Activated CD4-positive, alpha-beta T cell treated with anti-CD3 and anti-CD28 coated beads, Interleukin-2, amount 50 U/mL, for 48 hours (primary cell): ENCODE measurements around the gene ROBO1.

Experiments used
- DNase-seq, 2 experiments: peaks; one replicate each; pipeline ENCODE4 v3.0.0-alpha.2; 2020

Gene ROBO1

DNA sequence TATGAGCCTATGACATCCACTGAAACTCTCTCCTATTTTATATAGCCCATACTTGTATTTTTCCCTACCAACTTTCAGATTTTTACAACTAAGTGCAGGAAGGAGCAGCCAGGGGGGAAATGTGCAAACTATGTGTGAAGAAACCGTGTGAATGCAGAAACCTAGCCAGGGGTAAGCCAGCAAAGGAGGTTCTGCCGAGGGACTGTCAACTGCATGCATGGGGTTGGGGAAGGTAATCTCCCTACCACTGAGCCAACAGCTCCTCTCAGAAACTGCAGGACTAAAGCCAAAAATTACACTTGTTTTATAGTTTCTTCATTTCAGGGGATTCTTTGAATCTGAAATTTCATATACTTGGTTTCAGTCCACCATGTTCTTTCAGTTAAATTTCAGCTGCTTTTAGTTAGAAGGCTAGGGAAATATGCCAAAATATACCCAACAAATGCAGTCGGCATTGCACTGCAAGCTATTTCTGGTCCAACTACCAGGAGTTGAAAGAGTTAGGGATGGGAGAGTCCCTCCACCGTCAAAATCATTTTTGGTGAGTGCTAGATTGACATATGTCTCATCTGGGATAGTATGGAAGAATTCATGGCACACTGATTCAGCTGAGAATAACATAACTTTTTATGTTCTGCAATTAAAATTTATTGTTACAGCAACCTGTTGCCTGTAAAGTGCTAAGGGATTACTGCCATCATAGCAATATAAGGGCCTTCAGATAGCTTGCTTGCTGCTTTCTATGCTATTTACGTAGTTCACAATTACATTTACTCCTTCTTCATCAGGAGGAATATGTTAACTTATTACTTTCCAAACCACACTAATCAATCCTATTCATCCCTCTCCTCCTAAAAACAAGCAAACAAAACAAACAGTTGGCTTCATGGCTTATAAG lies 904.2 kb downstream of the ROBO1 start:
- DNase-seq = no peak

DNA sequence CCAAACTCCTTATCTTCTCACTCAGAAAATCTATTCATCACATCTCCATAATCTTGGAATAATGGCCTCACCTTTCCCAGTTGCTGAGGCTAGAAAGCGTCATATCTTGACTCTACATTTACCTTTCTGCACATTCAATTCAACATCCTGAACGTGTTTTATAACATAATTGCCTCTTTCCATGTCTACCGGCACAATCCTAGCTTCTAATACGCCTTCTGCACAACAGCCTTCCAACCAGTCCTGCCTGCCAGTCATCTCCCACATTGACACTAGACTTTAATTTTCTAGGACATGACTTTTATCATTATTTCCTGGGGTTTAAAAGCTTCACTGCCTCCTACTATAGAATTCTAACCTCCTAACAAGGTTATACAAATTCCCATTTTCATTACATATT lies 906.6 kb downstream of the ROBO1 start:
- DNase-seq = no peak

DNA sequence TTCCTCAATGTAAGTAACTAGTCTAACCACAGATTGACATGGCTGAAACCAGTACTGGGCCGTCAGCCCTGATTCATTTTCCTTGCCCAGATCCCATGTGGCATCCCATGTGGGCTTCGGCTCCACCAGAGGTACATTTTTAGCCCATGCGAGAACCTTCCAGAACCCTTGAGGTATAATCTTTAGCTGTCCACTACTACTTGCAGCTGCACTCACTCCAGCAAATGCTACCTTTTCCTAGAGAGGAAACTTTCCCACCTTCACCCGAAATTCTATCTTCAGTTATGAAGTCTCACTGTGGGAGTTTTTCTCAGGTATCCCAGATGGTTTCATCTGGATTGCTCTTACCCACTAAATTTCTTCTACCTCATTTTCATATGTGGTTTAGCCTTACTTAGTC lies 907.2 kb downstream of the ROBO1 start:
- DNase-seq = no peak

DNA sequence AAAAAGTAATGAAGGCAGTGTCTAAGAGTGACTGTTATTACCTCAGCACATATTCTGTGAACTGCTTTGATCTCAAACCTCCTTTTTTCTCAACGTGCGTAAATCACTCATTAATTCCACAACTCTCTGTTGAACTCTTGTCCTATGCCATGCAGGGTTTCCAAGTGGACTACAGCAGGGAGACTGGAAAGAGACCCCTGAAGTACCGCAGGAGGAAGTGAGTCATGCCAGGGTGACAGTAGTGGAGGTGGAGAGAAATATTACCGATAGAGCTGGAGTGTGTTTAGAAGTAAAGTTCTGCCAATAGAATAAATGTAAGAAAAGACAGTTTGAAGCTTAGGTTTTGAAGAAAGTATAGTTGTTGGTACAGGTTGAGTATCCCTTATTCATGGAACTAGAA lies 908.9 kb downstream of the ROBO1 start:
- DNase-seq = no peak

DNA sequence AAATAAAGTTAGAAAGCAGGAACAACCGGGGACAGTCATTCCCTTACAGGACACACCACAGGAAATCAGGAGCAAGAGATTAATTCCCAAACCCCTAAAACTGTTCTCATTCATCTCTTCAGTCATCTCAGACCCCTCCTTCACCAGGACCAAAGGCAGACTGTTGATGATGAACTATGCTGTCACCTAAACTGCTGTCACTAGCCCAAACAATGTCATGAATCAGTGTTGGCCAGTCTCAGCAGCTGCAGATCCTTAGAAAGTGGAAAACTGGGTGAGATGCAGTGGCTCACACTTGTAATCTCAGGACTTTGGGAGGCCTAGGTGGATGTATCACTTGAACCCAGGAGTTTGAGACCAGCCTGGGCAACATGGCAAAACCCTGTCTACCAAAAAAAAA lies 909.6 kb downstream of the ROBO1 start:
- no peak for DNase-seq

DNA sequence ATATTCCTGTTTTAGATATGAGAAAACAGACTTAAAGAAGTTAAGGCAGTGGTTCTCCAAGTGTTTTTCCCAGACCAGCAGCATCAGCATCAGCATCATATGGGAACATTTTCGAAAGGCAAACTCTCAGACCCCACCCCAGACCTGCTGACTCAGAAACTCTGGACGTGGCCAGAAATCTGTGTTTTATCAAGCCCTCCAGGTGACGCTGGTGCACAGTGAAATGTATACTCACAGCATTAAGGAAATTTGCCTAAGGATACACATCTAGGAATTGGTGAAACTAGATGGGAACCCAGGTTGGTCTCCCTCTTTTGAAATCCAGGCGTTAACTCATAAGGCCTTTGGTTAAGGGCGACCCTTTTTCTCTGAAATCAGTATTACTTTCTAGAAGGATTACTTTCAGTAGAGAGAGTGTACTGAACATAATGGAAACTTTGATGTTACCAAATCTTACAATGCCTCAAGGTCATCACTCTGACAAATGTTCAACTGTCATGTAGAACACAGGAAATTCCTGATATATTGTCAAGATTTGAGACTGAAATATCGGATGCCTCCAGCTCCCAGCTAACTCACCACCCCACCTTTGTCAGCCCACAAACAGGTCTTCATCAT lies 910.2 kb downstream of the ROBO1 start:
- no peak for DNase-seq

DNA sequence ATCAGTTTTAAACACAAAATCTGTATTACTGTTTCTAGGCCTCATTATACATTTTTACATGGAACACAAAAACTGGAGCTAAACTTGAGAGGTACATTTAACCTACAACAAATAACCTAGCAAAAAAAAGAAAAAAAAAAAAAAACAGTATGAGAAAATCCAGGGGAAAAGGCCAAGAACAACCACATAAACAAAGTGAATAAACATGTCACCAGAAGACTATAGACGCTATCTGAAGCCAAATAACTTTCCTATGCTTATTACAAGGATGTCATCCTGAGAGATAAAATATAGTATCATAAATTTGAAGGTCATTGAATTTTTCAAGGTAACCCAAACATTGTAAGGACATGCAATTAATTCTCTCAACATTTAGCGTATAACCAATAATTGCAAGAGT lies 911.6 kb downstream of the ROBO1 start:
- DNase-seq = no peak

DNA sequence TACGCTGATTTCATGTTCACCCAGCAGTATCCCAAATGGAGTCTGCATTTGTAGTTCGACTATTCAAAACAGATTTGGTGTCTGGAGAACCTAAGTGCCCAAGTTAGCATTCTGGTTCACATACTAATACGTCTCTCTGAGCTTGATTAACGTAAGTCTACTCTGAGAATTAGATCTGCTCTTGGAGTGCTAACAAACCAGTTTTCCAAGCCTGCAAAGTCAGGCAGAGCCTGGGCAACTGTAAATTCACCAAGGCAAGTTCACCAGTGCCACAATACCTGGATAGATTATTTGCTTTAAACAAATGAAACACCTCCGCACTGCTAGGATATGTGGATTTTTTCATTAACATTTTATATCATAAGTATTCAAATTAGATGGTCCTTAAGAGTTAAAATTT lies 912.6 kb downstream of the ROBO1 start:
- DNase-seq = no peak

DNA sequence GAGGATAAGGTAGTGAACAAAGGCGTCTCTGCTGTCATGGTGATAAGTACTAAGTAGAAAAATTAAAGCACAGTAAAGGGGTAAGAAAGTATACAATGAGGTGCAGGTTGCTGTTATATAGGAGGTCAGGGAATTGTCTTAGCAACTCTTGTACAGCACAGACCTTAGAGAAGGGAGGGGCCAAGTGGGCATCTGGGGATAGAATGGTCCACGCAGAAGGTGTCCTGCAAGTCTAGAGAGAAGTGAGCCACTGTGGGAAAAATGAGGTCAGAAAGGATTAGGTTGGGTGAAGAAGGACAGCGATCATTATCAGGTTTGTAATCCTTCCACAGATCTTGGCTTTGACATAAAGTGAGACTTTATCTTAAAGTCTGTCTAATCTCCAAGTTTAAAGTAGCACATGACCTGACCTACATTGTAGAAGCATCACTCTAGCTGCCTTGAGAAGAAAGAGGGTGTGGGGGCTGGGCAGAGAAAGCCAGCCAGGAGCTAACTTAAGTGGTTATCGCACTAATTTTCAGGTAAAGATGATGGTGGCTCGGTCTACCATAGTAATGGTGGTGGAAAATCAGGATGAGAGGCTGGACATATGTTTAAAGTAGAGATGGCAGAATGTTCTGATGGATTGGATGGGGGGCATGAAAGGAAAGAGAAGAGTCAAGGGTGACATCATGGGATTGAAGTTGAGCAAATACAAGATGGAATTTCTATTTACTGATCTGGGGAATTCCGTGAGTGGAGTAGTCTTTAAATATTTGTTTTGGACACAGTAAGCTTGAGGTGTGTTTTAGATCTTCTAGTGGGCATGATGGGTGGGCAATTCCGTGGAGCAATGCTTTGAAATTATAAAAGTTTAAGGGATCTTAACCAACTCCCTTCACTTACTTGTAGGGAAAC lies 919.2 kb downstream of the ROBO1 start:
- DNase-seq = no peak

DNA sequence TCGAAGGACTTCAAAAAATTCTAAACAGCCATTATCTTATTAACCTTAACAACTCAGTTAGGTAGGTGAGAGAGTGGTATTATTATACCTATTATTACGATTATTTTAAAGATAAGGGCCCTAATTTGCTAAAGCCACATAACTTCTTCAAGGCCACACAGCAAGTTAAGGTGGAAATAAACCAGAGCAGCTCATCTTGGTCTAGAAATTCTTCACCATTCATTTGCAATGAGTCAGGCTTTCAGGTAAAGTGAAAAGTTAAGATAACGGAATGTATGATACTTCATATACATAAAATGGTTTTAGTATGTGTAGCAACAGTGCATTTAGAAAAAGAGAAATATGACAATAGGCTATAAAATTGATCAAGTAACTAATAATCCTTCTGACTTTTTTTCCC lies 920.2 kb downstream of the ROBO1 start:
- no peak for DNase-seq

DNA sequence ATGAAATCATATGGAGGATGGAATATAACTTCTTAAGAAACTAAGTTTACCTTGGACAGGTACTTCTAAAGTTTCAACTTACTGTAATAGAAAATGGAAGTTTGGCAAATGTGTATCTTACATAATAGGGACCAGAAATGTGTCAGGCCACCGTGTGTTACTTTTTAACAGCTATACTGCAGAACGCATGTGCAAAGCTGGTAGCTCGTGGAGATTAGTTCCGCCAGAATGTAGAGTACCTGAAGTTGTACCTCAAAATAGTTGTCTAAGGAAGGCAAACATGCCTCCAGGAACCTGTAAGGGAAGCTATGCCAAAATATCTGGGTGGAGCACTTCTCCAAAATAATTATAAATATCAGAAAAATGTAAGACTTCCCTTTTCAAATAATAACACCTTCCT lies 920.6 kb downstream of the ROBO1 start:
- no peak for DNase-seq

DNA sequence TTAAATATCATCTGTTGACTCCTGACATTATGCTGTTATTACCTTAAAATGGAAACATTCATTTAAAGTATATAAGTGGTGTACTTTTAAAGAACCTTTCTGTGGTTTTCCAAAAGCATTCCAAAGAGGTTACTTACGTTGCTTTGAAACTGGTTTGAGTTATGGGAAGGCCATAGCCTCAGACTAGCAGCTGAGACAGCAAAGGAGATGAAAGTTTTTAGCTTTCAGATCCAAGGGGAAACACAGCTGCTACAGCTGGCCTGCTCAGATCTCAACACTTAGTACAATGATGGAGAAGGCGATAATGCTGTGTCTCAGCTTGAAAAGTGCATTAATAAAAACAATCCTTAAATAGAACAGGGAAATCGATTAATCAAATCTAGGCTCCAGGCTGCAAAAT lies 921.1 kb downstream of the ROBO1 start:
- no peak for DNase-seq

DNA sequence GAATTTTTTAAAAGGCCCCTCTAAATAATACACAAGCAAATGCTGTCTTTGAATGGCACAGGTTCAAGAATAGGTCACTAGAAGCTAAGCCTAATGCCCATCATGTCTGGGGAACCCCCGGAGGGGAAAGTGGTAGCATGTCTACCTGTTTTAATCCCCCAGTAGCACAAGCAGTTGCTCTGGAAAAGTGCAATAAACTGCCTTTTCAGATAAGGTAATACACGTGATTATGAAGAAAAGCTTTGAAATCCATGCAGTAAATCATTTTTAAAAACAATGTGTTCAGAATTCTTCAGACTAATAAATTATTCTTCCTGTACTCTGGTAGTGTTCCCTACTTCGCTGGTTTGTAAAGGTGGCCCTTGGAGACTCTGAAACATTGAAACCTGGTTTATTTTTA lies 922.2 kb downstream of the ROBO1 start:
- DNase-seq = no peak

DNA sequence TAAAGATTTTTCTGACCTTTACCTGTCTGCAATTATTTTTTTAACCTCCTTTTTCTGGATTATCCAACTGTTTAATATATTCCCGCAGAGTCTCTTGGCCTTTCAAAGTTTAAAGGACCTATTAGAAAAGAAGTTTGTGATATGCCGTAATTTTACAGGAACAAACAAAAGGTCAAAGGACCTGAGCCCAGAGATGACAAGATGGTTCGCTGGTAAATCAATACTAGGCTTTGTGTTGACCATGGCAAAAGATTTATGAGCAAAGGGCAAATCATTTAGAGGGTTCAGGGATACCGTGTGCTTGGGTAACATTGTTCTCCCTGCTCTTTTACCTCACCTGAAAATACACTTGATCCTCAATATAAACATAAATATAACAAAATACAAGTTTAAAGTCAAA lies 923.5 kb downstream of the ROBO1 start:
- DNase-seq = no peak

DNA sequence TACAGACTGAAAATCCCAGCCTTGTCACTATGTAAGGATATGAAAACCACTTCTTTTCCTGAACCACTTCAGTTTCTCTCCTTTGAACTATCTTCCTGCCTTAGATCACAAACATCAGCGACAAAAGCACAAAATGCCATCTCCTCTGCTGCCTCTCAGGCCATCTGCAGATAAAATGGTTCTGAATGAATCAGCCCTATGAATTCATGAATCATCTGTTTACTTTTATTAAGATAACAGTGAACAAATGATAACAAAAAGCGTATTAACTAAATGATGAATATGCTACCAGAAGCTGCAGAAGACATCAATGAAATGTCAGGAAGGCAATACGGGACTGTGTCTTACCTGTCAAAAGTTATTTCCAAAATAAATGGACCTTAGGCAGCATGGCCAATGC lies 928.1 kb downstream of the ROBO1 start:
- no peak for DNase-seq

DNA sequence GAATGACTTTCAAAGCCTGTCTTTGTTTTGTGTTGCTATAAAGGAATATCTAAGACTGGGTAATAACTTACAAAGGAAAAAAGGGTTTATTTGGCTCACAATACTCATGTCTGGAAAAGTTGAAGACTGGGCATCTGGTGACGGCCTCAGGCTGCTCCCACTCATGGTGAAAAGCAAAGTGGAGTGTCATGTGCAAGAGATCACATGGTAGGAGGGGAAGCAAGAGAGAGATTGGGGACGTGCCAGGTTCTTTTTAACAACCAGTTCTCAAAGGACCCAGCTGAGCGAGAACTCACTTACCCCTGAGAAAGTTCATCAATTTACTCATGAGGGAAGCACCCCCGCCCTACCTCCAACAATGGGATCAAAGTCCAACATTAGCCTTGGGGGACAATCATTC lies 929.4 kb downstream of the ROBO1 start:
- DNase-seq = no peak

DNA sequence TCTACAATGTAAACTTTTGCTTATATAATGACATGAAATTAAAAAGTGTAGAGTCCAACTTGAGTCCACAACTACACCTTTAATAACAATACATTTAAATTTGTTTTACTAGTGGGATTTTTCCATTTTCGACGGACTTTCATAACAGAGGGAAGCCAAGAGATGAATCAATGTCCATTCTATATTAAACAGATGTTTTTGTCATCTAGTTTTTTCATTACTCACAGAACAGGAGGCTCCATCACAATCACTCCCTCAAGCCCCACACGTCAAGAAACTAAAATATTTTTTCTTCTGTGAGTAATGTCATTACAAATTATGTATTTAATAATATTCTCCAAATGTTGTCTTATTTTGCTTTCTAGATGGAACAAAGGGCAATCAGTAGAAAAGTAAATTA lies 932.9 kb downstream of the ROBO1 start:
- no peak for DNase-seq

DNA sequence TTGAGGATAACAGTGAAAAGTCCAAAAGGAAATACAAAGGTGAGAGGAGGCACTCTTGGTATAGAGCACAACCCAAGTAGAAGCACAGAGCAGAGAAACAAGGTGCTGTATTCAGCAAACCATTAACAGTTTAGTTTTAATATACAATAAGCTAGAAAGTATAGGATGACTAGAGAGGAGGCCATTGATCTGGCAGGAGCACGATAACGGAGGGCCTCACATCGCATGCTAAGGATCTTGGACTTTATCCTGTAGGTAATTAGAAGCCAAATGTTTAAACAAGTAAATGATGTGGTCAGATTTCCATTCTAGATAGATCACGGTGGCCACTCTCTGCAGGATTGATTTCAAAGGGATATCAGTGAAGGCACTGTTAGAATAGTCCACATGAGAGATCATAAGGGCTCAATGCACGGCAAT lies 935.0 kb downstream of the ROBO1 start:
- no peak for DNase-seq

DNA sequence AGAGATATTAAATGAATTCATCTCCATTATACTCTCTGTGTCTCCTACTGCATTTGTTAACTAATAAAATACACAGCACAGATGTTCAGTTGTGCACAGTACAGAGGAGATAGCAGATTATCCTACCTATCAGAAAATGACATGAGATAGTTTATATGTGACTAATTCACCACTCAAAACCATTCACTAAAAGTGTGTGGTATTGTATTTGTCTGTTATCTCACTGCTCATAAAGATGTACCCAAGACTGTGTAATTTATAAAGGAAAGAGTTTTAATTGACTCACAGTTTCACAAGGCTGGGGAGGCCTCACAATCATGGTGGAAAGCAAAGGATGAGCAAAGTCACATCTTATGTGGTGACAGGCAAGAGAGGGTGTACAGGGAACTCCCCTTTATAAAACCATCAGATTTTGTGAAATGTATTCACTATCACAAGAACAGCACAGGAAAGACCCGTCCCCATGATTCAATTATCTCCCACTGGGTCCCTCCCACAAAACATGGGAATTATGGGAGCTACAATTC lies 936.3 kb downstream of the ROBO1 start:
- DNase-seq = no peak

DNA sequence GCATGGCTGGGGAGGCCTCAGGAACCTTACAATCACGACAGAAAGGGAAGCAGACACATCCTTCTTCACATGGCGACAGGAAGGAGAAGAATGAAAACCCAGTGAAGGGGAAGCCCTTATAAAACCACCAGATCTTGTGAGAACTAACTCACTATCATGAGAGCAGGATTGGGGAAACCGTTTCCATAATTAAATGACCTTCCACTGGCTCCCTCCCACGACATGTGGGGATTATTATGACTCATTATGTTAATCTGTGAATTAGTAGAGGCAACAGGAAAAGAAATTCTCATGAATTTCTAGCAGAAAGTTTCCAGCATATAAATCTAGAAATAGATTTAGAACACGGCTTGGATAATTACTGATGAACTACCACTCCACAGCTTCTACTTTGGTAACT lies 937.3 kb downstream of the ROBO1 start:
- no peak for DNase-seq

DNA sequence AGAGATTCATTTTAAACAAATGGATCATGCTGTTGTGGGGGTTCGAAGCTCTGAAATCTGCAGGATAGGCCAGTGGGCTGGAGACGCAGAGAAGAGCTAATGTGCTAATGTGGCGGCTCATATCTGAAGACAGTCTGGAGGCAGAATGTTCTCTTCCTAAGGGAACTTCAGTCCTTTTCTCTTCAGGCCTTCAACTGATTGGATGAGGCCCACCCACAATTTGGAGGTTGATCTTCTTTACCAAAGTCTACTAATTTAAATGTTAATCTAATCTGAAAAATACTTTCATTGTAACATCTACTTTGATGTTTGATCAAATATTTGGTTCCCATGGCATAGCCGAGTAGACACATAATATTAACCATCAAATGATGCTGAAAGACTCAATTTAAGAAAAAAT lies 940.2 kb downstream of the ROBO1 start:
- DNase-seq = no peak

DNA sequence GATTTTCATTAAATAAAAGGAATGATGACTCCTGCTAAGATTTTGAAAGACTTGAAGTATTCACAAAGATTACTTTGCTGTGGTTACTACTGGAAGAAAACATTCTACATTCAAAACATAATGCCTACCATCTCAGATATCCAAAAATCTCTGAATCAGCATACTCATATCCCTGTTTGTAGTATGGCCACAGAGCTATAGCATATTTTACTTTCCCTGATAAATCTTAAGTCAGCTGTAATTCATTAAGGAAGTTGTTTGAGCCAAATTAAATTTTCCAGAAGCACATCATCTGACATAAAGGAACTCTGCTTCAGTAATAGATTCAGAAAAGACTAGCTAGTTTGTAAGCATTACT lies 942.0 kb downstream of the ROBO1 start:
- no peak for DNase-seq

DNA sequence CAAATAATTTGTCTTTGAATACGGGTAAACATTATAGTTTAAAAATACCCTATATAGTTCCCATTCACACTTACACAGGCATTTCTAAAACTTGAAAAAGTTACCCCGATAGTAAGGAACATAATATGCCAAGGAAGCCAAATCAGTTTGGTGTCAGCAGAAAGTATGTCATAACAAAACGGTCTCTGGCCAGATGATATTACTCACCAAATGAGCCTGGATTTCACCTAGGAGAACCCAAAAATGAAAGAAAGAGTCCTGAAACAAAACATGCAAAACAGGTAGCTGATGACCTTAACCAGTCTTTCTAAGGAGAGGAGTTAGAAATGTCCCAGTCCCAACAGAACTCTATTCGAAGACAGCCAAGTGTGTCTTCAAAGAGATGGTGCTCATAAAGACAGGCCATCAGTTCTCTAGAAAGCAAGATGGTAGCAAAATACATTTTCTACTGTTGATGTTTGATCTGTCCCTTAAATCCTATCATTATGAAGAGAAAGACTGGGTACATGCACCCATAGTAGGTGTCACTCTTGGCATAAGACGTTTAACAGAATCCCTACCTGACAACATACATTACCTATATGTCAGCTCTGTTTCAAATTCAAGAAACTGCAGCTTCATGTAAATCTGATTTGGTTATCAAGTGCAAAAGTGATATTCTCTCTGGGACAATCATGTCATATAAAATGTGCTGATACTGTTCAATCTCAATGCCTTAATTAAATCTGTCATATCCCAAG lies 942.5 kb downstream of the ROBO1 start:
- DNase-seq = no peak
